Neural progenitor cell (in vitro differentiated cells): ENCODE data around the gene ITPR1. TPM values are rescaled to one million over a fixed set of nuclear protein-coding genes. Genes with fewer than 3 reads are reported as not detected.

ENCODE experiments used
- DNase-seq: peaks from one replicate; pipeline ENCODE4 v3.0.0-alpha.2; 2016; ENCODE audit warnings: low spot score
- H2AFZ ChIP-seq: fragments of 200-600 bp; sonication (generic); replicated peaks from 2 replicates; pipeline ENCODE4 v1.6.1; 2016; ENCODE audit warnings: antibody characterized with exemption
- H3F3A ChIP-seq: fragments of 200-600 bp; sonication (generic); 2 replicates; pipeline ENCODE4 v1.6.1; 2016; ENCODE audit warnings: antibody characterized with exemption, low read depth
- H3K27ac ChIP-seq: fragments of 200-600 bp; sonication (generic); 2 replicates; pipeline ENCODE4 v1.5.1; 2016; ENCODE audit warnings: mild to moderate bottlenecking
- H3K27me3 ChIP-seq: fragments of 200-600 bp; sonication (generic); 2 replicates; pipeline ENCODE4 v1.6.1; 2016; ENCODE audit warnings: mild to moderate bottlenecking, moderate library complexity
- H3K36me3 ChIP-seq: fragments of 200-600 bp; sonication (generic); 2 replicates; pipeline ENCODE4 v1.5.1; 2016
- H3K4me1 ChIP-seq: fragments of 200-600 bp; sonication (generic); 2 replicates; pipeline ENCODE4 v1.6.1; 2016; ENCODE audit warnings: mixed run types
- H3K4me2 ChIP-seq: fragments of 200-600 bp; sonication (generic); 2 replicates; pipeline ENCODE4 v1.6.1; 2016
- H3K4me3 ChIP-seq: fragments of 200-600 bp; sonication (generic); 2 replicates; pipeline ENCODE4 v1.5.1; 2016
- H3K79me2 ChIP-seq: fragments of 200-600 bp; sonication (generic); 2 replicates; pipeline ENCODE4 v1.6.1; 2016; ENCODE audit warnings: low read depth
- H3K9ac ChIP-seq: fragments of 200-600 bp; sonication (generic); 2 replicates; pipeline ENCODE4 v1.6.1; 2016
- H3K9me3 ChIP-seq: fragments of 200-600 bp; sonication (generic); 2 replicates; pipeline ENCODE4 v1.5.1; 2016; ENCODE audit warnings: low read depth
- H4K20me1 ChIP-seq: fragments of 200-600 bp; sonication (generic); 2 replicates; pipeline ENCODE4 v1.6.1; 2016; ENCODE audit warnings: low read depth
- H3K27ac Mint-ChIP-seq: 3 replicates; pipeline ENCODE4 v1.8.0; 2021; ENCODE audit warnings: mixed read lengths
- H3K27me3 Mint-ChIP-seq: 2 replicates; pipeline ENCODE4 v1.8.0; 2022; ENCODE audit warnings: low read depth, mild to moderate bottlenecking, inconsistent platforms, moderate library complexity, mixed read lengths; ENCODE audit not compliant: insufficient read depth
- H3K36me3 Mint-ChIP-seq: 3 replicates; pipeline ENCODE4 v1.8.0; 2021; ENCODE audit warnings: mixed read lengths
- H3K4me1 Mint-ChIP-seq: 3 replicates; pipeline ENCODE4 v1.8.0; 2021; ENCODE audit warnings: mixed read lengths
- H3K4me3 Mint-ChIP-seq: 3 replicates; pipeline ENCODE4 v1.8.0; 2021; ENCODE audit warnings: mild to moderate bottlenecking, moderate library complexity, mixed read lengths
- H3K9me3 Mint-ChIP-seq: 3 replicates; pipeline ENCODE4 v1.8.0; 2020; ENCODE audit warnings: mixed read lengths
- CTCF ChIP-seq: fragments of 200-600 bp; sonication (generic); IDR thresholded peaks from 2 replicates; pipeline ENCODE4 v1.5.1; 2017; ENCODE audit warnings: antibody characterized with exemption, mild to moderate bottlenecking
- EZH2 ChIP-seq: fragments of 200-600 bp; sonication (generic); IDR thresholded peaks from 2 replicates; pipeline ENCODE4 v1.6.1; 2017; ENCODE audit warnings: antibody characterized with exemption, mild to moderate bottlenecking, moderate library complexity
- EZH2phosphoT487 ChIP-seq: fragments of 200-600 bp; sonication (generic); IDR thresholded peaks from 2 replicates; pipeline ENCODE4 v1.6.1; 2017; ENCODE audit warnings: antibody characterized with exemption
- total RNA-seq: library from RNA; depleted of rRNA; stranded (reverse); fragments of >200 nt; gene quantifications from 2 replicates; pipeline ENCODE4 v1.2.3, GENCODE V29; 2015; ENCODE audit warnings: low replicate concordance

The ITPR1 gene
- total RNA-seq, 1 donor from 2014 or later = 5.0 TPM

GRCh38 chr3:4830586-4830914, 337.4 kb downstream of the ITPR1 start:
- H3K4me1 ChIP-seq = no peaks in the 10 kb centered on the region
- H4K20me1 ChIP-seq = no peaks in the 10 kb centered on the region
- no peaks in the 10 kb centered on the region for H3K27me3 ChIP-seq
- no peak overlapping the region for H3K27ac ChIP-seq
- H3K4me3 Mint-ChIP-seq = no peak overlapping the region
- no peak overlapping the region for H2AFZ ChIP-seq
- H3K9me3 Mint-ChIP-seq = no peaks in the 10 kb centered on the region
- H3K4me3 ChIP-seq = no peak overlapping the region
- no peaks in the 10 kb centered on the region for H3K36me3 Mint-ChIP-seq
- no peaks in the 10 kb centered on the region for H3K9me3 ChIP-seq
- H3F3A ChIP-seq = no peaks in the 10 kb centered on the region
- peak overlapping the region; percentile 58 for H3K27ac Mint-ChIP-seq
- H3K36me3 ChIP-seq = no peaks in the 10 kb centered on the region
- H3K4me1 Mint-ChIP-seq = peaks cover 19% of the 10 kb centered on the region
- no peak for DNase-seq
- TF ChIP-seq CTCF (no peak), EZH2 (no peak), EZH2phosphoT487 (no peak)
- no peaks in the 10 kb centered on the region for H3K79me2 ChIP-seq
- peaks cover 4% of the 10 kb centered on the region for H3K27me3 Mint-ChIP-seq
- H3K4me2 ChIP-seq = no peak overlapping the region
- H3K9ac ChIP-seq = no peak overlapping the region

GRCh38 chr3:4831580-4831950, 338.4 kb downstream of the ITPR1 start:
- Mint-ChIP-seq H3K4me3 (no peak overlapping the region), H3K27ac (peak overlapping the region; percentile 50), H3K36me3 (no peaks in the 10 kb centered on the region), H3K27me3 (peaks cover 4% of the 10 kb centered on the region), H3K9me3 (no peaks in the 10 kb centered on the region), H3K4me1 (peaks cover 16% of the 10 kb centered on the region)
- Histone ChIP-seq H3K79me2 (no peaks in the 10 kb centered on the region), H3F3A (no peaks in the 10 kb centered on the region), H3K4me2 (no peak overlapping the region), H3K9me3 (no peaks in the 10 kb centered on the region), H3K36me3 (no peaks in the 10 kb centered on the region), H2AFZ (no peak overlapping the region), H3K4me3 (no peak overlapping the region), H3K27me3 (no peaks in the 10 kb centered on the region), H3K9ac (no peak overlapping the region), H3K4me1 (no peaks in the 10 kb centered on the region), H3K27ac (no peak overlapping the region), H4K20me1 (no peaks in the 10 kb centered on the region)
- TF ChIP-seq EZH2phosphoT487 (no peak), EZH2 (no peak), CTCF (no peak)
- DNase-seq = no peak

GRCh38 chr3:4833471-4833870, 340.3 kb downstream of the ITPR1 start:
- no peaks in the 10 kb centered on the region for H3K9me3 Mint-ChIP-seq
- no peaks in the 10 kb centered on the region for H3K4me1 ChIP-seq
- no peaks in the 10 kb centered on the region for H4K20me1 ChIP-seq
- H3K36me3 Mint-ChIP-seq = no peaks in the 10 kb centered on the region
- H3K9me3 ChIP-seq = no peaks in the 10 kb centered on the region
- no peak overlapping the region for H3K4me2 ChIP-seq
- H3K27me3 ChIP-seq = no peaks in the 10 kb centered on the region
- no peak overlapping the region for H3K4me3 ChIP-seq
- no peak overlapping the region for H3K9ac ChIP-seq
- no peak overlapping the region for H3K4me3 Mint-ChIP-seq
- H3F3A ChIP-seq = no peaks in the 10 kb centered on the region
- DNase-seq = no peak
- H3K27me3 Mint-ChIP-seq = peaks cover 4% of the 10 kb centered on the region
- TF ChIP-seq EZH2 = no peak
- no peak for TF ChIP-seq EZH2phosphoT487
- TF ChIP-seq CTCF = no peak
- H3K27ac ChIP-seq = no peak overlapping the region
- no peak overlapping the region for H3K27ac Mint-ChIP-seq
- H3K36me3 ChIP-seq = no peaks in the 10 kb centered on the region
- no peak overlapping the region for H2AFZ ChIP-seq
- no peaks in the 10 kb centered on the region for H3K79me2 ChIP-seq
- H3K4me1 Mint-ChIP-seq = peaks cover 16% of the 10 kb centered on the region
